Neural cell (in vitro differentiated cells): ENCODE data around the gene SLC6A5. TPM values are rescaled to one million over a fixed set of nuclear protein-coding genes. Genes with fewer than 3 reads are reported as not detected.

Source experiments
- H2AFZ ChIP-seq: fragments of 200-600, 300-800 bp; sonication (generic), shearing (Covaris generic); 2 replicates; pipeline ENCODE4 v1.6.0; 2014; ENCODE audit warnings: low read depth, mild to moderate bottlenecking, antibody characterized with exemption, low read length, moderate library complexity
- H3F3A ChIP-seq: fragments of 200-600 bp; shearing (Covaris generic); 2 replicates; pipeline ENCODE4 v1.6.1; 2016; ENCODE audit warnings: mild to moderate bottlenecking, moderate library complexity, mixed read lengths, antibody characterized with exemption, low read length; ENCODE audit not compliant: insufficient read depth, poor library complexity, severe bottlenecking
- H3K27ac ChIP-seq: fragments of 200-600, 300-800 bp; sonication (generic), shearing (Covaris generic); 2 replicates; pipeline ENCODE4 v1.5.1; 2014; ENCODE audit warnings: mild to moderate bottlenecking, low read length, moderate library complexity
- H3K27me3 ChIP-seq: fragments of 300-800, 200-600 bp; sonication (generic), shearing (Covaris generic); 2 replicates; pipeline ENCODE4 v1.6.0; 2014; ENCODE audit warnings: mild to moderate bottlenecking, low read depth, low read length, moderate library complexity; ENCODE audit not compliant: insufficient read depth
- H3K36me3 ChIP-seq: fragments of 300-800, 200-600 bp; sonication (generic), shearing (Covaris generic); 2 replicates; pipeline ENCODE4 v1.5.1; 2014; ENCODE audit warnings: mild to moderate bottlenecking, antibody characterized with exemption, low read length, moderate library complexity; ENCODE audit not compliant: insufficient read depth
- H3K4me2 ChIP-seq: fragments of 300-800, 200-600 bp; sonication (generic), shearing (Covaris generic); 2 replicates; pipeline ENCODE4 v1.6.0; 2014; ENCODE audit warnings: mild to moderate bottlenecking, low read length
- H3K4me3 ChIP-seq: fragments of 300-800, 200-600 bp; sonication (generic), shearing (Covaris generic); 2 replicates; pipeline ENCODE4 v1.5.1; 2014; ENCODE audit warnings: mild to moderate bottlenecking, low read length, moderate library complexity
- H3K79me2 ChIP-seq: fragments of 200-600 bp; shearing (Covaris generic); replicated peaks from 2 replicates; pipeline ENCODE4 v1.6.0; 2014; ENCODE audit warnings: mild to moderate bottlenecking, low read length, moderate library complexity; ENCODE audit not compliant: insufficient read depth
- H3K9ac ChIP-seq: fragments of 300-800, 200-600 bp; sonication (generic), shearing (Covaris generic); 2 replicates; pipeline ENCODE4 v1.6.1; 2016; ENCODE audit warnings: mild to moderate bottlenecking, low read length, mixed read lengths
- H3K9me2 ChIP-seq: fragments of 200-600 bp; shearing (Covaris generic); 2 replicates; pipeline ENCODE4 v1.6.1; 2016; ENCODE audit warnings: mild to moderate bottlenecking, low read length, mixed read lengths; ENCODE audit not compliant: insufficient read depth
- H3K9me3 ChIP-seq: fragments of 200-600, 300-800 bp; sonication (generic), shearing (Covaris generic); 2 replicates; pipeline ENCODE4 v1.6.1; 2016; ENCODE audit warnings: mild to moderate bottlenecking, mixed run types, low read length, moderate library complexity, mixed read lengths
- H4K20me1 ChIP-seq: fragments of 200-600 bp; shearing (Covaris generic); 2 replicates; pipeline ENCODE4 v1.6.1; 2016; ENCODE audit warnings: mild to moderate bottlenecking, mixed run types; ENCODE audit not compliant: insufficient read depth
- EP300 ChIP-seq: fragments of 450-650 bp; conservative IDR thresholded peaks from 2 replicates; pipeline ENCODE4 v1.6.1; 2014; ENCODE audit warnings: antibody characterized with exemption, mild to moderate bottlenecking, moderate library complexity; ENCODE audit not compliant: poor library complexity, severe bottlenecking
- EZH2 ChIP-seq: fragments of 200-600, 300-800 bp; shearing (Covaris generic), sonication (generic); IDR thresholded peaks from 2 replicates; pipeline ENCODE4 v1.6.1; 2014; ENCODE audit warnings: antibody characterized with exemption, low read length, borderline replicate concordance, mild to moderate bottlenecking; ENCODE audit not compliant: insufficient read depth, poor library complexity, severe bottlenecking
- MXI1 ChIP-seq: fragments of 450-650 bp; conservative IDR thresholded peaks from 2 replicates; pipeline ENCODE4 v1.6.1; 2014; ENCODE audit warnings: antibody characterized with exemption, mild to moderate bottlenecking; ENCODE audit not compliant: poor library complexity, severe bottlenecking
- POLR2AphosphoS5 ChIP-seq: IDR thresholded peaks from 2 replicates; pipeline ENCODE4 v1.6.1; 2012
- RAD21 ChIP-seq: fragments of 450-650 bp; conservative IDR thresholded peaks from 2 replicates; pipeline ENCODE4 v1.6.1; 2014; ENCODE audit warnings: antibody characterized with exemption, mild to moderate bottlenecking, moderate library complexity
- SMC3 ChIP-seq: fragments of 450-650 bp; conservative IDR thresholded peaks from 2 replicates; pipeline ENCODE4 v1.6.1; 2014; ENCODE audit warnings: antibody characterized with exemption, mild to moderate bottlenecking, moderate library complexity; ENCODE audit not compliant: poor library complexity
- TAF1 ChIP-seq: IDR thresholded peaks from 2 replicates; pipeline ENCODE4 v1.6.1; 2012; ENCODE audit warnings: low read depth
- polyA plus RNA-seq: library from polyadenylated mRNA; depleted of rRNA; stranded (reverse); fragments of >200 nt; gene quantifications from 2 replicates; pipeline ENCODE4 v1.2.3, GENCODE V29; 2014
- TF ChIP-seq, protein P1 (sequence below): IDR thresholded peaks from 2 replicates; pipeline ENCODE4 v1.6.1; 2012; ENCODE audit warnings: borderline replicate concordance
- TF ChIP-seq, protein P2 (sequence below): fragments of 450-650 bp; IDR thresholded peaks from 2 replicates; pipeline ENCODE4 v1.5.1; 2014; ENCODE audit warnings: antibody characterized with exemption, mild to moderate bottlenecking, moderate library complexity; ENCODE audit not compliant: poor library complexity, severe bottlenecking

Gene SLC6A5
- polyA plus RNA-seq, 1 donor from 2014 or later, result not detected

DNA sequence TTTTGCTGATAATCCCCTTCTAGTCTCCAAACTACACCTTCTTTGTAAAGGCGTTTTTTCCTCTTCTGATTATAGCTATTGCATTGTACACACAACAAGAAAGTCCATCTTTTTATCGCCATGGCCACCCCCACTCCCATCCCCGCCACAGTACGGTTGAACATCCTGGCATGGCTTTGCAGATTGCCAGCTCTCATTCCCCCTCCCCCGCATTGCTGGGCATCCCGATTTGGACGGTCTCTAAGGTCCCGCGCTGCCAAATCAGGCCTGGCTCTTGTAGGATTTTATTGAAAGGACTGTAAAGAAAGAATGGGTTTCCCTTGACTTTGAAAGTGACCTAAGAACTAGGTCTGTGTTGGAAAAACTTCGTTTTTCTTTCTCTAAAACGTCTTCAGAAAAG, 916 bp upstream of the SLC6A5 start:
- H3K36me3 ChIP-seq, result no peaks in the 10 kb centered on the region
- no peak overlapping the region for H3K4me3 ChIP-seq
- H3K9ac ChIP-seq, result no peak overlapping the region
- no peak overlapping the region for H3K4me2 ChIP-seq
- no peaks in the 10 kb centered on the region for H4K20me1 ChIP-seq
- peaks cover 100% of the 10 kb centered on the region for H3K27me3 ChIP-seq
- H3K79me2 ChIP-seq, result no peaks in the 10 kb centered on the region
- no peak overlapping the region for H3K27ac ChIP-seq
- H3K9me3 ChIP-seq, result no peaks in the 10 kb centered on the region
- no peak overlapping the region for H2AFZ ChIP-seq
- TF ChIP-seq, protein P1, sequence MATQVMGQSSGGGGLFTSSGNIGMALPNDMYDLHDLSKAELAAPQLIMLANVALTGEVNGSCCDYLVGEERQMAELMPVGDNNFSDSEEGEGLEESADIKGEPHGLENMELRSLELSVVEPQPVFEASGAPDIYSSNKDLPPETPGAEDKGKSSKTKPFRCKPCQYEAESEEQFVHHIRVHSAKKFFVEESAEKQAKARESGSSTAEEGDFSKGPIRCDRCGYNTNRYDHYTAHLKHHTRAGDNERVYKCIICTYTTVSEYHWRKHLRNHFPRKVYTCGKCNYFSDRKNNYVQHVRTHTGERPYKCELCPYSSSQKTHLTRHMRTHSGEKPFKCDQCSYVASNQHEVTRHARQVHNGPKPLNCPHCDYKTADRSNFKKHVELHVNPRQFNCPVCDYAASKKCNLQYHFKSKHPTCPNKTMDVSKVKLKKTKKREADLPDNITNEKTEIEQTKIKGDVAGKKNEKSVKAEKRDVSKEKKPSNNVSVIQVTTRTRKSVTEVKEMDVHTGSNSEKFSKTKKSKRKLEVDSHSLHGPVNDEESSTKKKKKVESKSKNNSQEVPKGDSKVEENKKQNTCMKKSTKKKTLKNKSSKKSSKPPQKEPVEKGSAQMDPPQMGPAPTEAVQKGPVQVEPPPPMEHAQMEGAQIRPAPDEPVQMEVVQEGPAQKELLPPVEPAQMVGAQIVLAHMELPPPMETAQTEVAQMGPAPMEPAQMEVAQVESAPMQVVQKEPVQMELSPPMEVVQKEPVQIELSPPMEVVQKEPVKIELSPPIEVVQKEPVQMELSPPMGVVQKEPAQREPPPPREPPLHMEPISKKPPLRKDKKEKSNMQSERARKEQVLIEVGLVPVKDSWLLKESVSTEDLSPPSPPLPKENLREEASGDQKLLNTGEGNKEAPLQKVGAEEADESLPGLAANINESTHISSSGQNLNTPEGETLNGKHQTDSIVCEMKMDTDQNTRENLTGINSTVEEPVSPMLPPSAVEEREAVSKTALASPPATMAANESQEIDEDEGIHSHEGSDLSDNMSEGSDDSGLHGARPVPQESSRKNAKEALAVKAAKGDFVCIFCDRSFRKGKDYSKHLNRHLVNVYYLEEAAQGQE, result no peak
- no peak for TF ChIP-seq POLR2AphosphoS5
- TF ChIP-seq RAD21, result no peak
- TF ChIP-seq, protein P2, sequence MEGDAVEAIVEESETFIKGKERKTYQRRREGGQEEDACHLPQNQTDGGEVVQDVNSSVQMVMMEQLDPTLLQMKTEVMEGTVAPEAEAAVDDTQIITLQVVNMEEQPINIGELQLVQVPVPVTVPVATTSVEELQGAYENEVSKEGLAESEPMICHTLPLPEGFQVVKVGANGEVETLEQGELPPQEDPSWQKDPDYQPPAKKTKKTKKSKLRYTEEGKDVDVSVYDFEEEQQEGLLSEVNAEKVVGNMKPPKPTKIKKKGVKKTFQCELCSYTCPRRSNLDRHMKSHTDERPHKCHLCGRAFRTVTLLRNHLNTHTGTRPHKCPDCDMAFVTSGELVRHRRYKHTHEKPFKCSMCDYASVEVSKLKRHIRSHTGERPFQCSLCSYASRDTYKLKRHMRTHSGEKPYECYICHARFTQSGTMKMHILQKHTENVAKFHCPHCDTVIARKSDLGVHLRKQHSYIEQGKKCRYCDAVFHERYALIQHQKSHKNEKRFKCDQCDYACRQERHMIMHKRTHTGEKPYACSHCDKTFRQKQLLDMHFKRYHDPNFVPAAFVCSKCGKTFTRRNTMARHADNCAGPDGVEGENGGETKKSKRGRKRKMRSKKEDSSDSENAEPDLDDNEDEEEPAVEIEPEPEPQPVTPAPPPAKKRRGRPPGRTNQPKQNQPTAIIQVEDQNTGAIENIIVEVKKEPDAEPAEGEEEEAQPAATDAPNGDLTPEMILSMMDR, result no peak
- H3K9me2 ChIP-seq, result no peaks in the 10 kb centered on the region
- no peaks in the 10 kb centered on the region for H3F3A ChIP-seq

DNA sequence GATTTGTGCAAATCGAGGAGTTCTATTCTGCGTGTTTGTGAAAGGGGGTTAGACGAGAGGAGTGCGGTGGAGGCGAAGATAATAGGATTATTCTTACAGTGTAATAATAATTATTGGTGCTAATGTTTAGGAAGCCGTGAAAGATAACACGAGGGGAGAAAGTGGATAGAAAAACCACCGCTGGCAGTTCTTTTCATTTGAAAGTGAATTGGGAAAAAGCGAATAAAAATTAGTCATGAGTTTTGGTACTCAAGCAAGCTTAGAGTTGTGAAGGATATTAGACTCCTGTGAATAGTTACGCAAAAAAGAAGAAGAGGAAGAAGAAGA, 575 bp downstream of the SLC6A5 start:
- Histone ChIP-seq H3K9ac (no peak overlapping the region), H2AFZ (no peak overlapping the region), H3K9me2 (no peaks in the 10 kb centered on the region), H3K27ac (no peak overlapping the region), H3K4me3 (no peak overlapping the region), H3K79me2 (no peaks in the 10 kb centered on the region), H3K27me3 (peaks cover 94% of the 10 kb centered on the region), H3K36me3 (no peaks in the 10 kb centered on the region), H3K9me3 (no peaks in the 10 kb centered on the region), H3F3A (no peaks in the 10 kb centered on the region), H3K4me2 (no peak overlapping the region), H4K20me1 (no peaks in the 10 kb centered on the region)
- TF ChIP-seq EP300 (no peak), RAD21 (no peak), TAF1 (no peak), MXI1 (no peak), EZH2 (no peak), SMC3 (no peak), POLR2AphosphoS5 (no peak)
- TF ChIP-seq, protein P1, result no peak
- TF ChIP-seq, protein P2, result no peak
